NCI-H1092 treated with DMSO at 0.1 percent for 48 hours (cell line): ENCODE data around the gene SLC38A10.

Source experiments
- DNase-seq: peaks from one replicate; lab custom pipeline; 2025; lab: John Stamatoyannopoulos, UW

SLC38A10 gene

GRCh38 chr17:81207610-81208581, 87.2 kb downstream of the SLC38A10 start:
- DNase-seq, result peak; percentile 7

GRCh38 chr17:81206657-81207056, 88.5 kb downstream of the SLC38A10 start:
- no peak for DNase-seq

GRCh38 chr17:81206166-81206565, 88.9 kb downstream of the SLC38A10 start:
- no peak for DNase-seq

GRCh38 chr17:81204578-81204977, 90.5 kb downstream of the SLC38A10 start:
- DNase-seq, result no peak

GRCh38 chr17:81203136-81203535, 92.0 kb downstream of the SLC38A10 start:
- no peak for DNase-seq

GRCh38 chr17:81202318-81202717, 92.8 kb downstream of the SLC38A10 start:
- DNase-seq, result no peak

GRCh38 chr17:81200695-81201580, 94.2 kb downstream of the SLC38A10 start:
- DNase-seq, result peak; percentile 17

GRCh38 chr17:81200201-81200600, 94.9 kb downstream of the SLC38A10 start:
- no peak for DNase-seq

- DNase-seq, result no peak
Measured at GRCh38 chr17:81199482-81199830, 95.7 kb downstream of the SLC38A10 start.

- DNase-seq, result no peak
Measured at GRCh38 chr17:81198826-81199481, 96.2 kb downstream of the SLC38A10 start.

GRCh38 chr17:81197831-81198490, 97.1 kb downstream of the SLC38A10 start:
- DNase-seq, result no peak

- DNase-seq, result no peak
Measured at GRCh38 chr17:81197409-81197795, 97.7 kb downstream of the SLC38A10 start.

- DNase-seq, result no peak
Measured at GRCh38 chr17:81196505-81197408, 98.3 kb downstream of the SLC38A10 start.

GRCh38 chr17:81195941-81196495, 99.1 kb downstream of the SLC38A10 start:
- DNase-seq, result no peak
